Esophagus squamous epithelium (tissue), 4 donors: ENCODE data around the gene BOD1L1.

ENCODE experiments used
- CTCF ChIP-seq, 6 experiments: fragments of 450-650 bp in 4 of 6; fragments of 200-600 bp in 2 of 6; sonication (generic) in 2 of 6; IDR thresholded peaks; one replicate each; pipeline ENCODE4 v1.5.1; 2016 to 2019; ENCODE audit warnings: antibody characterized with exemption in 6 of 6, mild to moderate bottlenecking in 4 of 6, moderate library complexity in 4 of 6
- POLR2A ChIP-seq, 4 donors: fragments of 450-650 bp; IDR thresholded peaks; one replicate each; pipeline ENCODE4 v1.6.1; 2017; ENCODE audit warnings: antibody characterized with exemption in 4 of 4, mild to moderate bottlenecking in 4 of 4, moderate library complexity in 3 of 4

- TF ChIP-seq CTCF (IDR thresholded peaks at IDR 0.05) = no peak
- TF ChIP-seq POLR2A (IDR thresholded peaks at IDR 0.05) = no peak
Measured at GRCh38 chr4:13530823-13531624, 96.5 kb downstream of the BOD1L1 start.
